GM03348 (cell line): ENCODE data around the gene COPE.

Experiments
- DNase-seq: peaks from one replicate; pipeline ENCODE4 v3.0.0; 2012; ENCODE audit warnings: low spot score

COPE gene

DNA sequence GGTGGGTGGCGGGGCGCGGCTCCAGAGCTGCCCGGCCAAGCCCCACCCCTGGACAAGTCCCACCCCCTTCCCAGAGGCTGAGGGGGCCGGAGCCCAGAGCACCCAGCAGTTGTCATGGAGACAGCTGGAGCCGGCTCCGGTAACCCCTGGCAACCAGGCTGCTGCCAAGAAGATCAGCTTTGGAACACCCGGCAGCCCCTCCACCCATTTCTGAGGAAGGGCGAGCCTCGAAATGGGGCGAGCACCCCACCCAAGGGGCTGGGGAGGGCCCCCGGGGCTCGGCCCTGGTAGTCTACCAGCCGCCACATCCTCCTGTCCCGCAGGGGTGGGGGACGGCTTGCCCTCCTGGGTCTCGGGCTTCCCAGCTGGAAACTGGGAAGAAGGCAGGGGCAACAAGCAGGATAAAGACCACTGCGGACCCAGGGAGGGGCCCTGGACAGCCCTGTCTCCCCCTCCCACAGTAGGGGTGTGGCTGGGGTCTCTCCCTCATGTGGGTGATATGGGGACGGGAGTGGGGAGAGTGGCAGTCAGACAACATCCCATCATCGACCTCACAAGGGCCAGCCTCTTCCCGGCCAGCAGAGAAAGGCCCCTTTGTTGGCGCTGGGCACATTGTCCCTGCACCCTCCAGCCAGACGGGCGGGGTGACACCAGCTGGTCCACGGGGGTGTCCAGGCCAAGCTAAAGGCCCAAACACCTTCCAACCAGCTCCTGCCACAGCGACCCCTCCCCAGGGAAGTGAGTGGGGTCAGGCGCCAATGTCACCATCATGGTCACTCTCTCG is 24.7 kb downstream of the COPE start:
- peak; percentile 46 for DNase-seq

DNA sequence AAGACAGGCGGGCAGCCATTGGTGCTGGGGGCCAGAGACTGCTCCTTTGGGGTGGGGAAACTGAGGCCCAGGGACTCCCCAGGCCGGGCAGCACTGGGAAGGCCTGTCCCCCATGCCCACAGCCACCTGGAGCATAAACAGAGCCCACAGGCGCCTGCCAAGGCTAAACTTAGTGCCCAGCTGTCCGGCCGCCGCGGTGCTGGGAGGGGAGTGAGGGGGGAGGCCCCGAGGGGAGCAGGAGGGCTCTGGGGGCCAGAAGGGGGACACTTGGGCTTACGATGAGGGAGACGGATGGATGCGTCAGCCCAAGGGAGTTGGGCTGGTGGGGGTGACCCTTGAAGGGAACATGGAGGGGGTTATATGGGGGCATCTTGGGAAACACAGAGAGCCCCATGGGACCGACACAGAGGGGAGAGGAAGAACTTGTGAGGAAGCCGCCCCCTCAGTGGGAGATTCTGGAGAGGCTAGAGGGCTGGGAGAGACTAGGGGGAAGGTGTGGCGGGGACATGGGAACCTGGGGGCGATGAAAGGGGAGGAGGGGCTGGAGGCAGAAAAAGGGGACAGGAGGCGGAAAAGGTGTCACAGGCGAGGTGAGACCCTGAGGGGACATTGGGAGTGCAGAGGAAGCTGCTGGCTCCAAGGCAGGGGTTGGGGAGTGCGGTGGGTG is 25.5 kb downstream of the COPE start:
- DNase-seq = no peak

DNA sequence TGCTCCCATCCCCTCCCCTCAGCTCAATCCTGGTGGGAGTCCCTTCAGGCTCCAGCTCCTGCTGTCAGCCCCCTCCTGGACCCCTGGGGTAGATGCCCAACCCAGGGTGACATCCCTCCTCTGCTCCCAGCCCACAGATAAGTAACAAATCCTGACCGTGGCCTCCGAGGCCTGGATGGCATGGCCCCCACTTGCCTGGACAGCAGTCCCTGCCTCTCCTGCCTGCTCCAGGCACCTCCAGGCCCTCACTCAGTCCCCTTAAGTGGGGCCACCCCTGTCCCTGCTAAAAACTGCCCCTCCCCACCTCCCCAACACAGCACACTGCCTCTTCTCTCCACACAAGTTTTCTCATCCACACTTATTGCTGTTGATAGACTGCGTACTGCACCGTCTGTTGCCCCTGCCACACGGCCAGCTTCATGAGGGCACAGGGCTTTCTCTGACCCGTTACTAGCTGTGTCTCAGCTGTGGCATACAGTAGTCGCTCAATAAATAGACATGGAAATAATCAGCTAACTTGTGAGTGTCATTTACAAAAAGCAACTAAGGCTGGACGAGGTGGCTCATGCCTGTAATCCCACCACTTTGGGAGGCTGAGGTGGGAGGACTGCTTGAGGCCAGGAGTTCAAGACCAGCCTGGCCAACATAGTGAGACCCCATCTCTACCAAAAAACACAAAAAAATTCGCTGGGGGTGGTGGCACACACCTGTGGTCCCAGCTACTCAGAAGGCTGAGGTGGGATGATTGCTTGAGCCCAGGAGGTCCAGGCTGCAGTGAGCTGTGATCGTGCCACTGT is 29.0 kb downstream of the COPE start:
- no peak for DNase-seq

DNA sequence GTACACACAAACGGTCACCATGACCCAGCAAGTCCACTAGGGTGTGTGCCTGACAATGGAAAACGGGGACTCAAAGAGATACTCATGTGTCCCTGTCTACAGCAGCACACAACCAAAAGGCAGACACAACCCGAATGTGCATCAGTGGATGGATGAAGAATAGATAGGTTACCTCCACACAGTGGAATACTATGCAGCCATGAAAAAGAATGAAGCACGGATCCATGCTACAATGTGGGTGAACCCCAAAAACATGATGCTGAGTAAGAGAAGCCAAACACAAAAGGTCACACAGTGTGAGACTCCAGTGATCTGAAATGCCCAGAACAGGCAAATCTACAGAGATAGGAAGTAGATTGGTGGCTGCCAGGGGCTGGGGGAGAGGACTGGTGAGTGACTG is 32.2 kb downstream of the COPE start:
- no peak for DNase-seq

DNA sequence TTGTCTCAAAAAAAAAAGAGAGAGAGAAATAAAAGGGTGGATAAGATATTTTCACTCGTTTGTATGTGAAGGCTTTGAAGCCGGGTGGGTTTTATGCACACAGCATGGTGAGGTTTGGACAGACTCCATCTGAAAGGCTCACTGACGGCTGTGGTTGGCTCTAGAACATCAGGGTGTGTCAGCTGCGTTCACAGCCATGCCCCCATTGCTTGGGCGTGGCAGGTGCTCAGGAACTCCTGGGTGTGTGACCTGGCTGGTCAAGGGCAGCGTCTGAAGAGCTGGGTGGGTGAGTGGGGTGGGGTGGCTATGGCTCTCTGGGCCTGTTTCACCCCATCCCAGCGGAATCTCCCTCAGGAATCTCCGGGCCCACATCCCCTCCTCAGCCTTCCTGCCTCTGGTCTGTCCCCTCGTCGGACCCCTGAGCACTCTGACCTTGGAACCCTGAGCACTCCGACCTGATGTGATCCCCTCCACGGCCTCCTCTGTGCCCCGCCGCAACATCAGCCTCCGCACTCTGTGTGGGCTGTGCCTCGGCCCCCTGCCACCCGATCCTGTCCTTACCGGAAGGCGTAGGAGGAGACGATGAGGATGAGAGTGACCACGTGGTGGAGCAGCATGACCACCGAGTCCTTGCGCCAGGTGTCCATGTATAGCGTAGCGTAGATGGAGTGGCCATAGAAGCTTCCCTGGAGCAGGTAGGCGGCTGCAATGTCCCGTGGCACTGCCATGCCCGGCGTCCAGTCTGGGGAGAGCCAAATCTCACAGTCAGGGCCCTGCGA is 35.5 kb downstream of the COPE start:
- no peak for DNase-seq

DNA sequence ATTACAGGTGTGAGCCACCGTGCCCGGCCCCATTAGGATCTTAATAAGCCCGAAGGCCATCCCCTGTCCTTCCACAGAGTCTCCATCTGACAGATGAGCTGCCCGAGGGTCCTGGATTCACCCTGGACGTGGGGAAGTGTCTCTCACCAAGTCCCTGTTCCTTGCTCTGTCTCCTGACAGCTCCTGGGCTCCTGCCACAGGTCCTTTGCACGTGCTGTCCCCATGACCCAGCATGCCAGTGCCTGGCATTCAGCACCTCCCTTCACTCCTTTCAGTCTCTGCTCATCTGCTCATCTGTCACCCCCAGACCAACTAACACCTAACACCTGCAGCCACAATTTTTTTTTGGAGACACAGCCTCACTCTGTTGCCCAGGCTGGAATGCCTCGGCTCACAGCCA is 37.7 kb downstream of the COPE start:
- DNase-seq = no peak

DNA sequence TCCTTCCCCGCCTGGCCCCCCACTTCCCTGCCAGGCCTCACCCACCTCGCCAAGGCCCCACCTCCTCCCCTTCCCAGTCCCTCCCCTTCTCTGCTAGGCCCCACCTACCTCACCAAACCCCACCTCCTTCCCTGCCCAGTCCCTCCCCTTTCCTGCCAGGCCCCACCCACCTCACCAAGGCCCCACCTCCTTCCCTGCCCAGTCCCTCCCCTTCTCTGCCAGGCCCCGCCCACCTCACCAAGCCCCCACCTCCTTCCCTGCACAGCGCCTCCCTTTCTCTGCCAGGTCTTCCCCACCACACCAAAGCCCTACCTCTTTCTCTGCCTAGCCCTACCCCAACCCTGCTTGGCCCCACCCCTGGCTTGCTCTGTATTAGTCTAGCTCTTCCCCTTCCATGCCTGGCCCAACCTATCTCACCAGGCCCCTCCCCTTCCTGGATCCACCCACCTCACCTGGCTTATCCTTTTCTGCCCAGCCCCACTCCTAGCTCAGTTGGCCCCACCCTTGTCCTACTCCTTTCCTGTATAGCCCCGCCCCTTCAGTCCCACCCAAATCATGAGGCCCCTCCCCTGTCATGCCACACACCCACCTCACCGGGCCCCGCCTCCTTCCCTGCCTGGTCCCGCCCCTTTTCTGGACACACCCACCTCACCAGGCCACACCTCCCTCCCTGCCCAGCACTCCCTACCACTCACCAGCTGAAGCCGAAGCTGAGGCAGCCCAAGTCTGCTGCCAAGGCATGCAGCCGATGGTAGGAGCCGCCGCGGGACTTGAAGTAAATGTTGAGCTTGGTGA is 39.4 kb downstream of the COPE start:
- DNase-seq = peak; percentile 50

DNA sequence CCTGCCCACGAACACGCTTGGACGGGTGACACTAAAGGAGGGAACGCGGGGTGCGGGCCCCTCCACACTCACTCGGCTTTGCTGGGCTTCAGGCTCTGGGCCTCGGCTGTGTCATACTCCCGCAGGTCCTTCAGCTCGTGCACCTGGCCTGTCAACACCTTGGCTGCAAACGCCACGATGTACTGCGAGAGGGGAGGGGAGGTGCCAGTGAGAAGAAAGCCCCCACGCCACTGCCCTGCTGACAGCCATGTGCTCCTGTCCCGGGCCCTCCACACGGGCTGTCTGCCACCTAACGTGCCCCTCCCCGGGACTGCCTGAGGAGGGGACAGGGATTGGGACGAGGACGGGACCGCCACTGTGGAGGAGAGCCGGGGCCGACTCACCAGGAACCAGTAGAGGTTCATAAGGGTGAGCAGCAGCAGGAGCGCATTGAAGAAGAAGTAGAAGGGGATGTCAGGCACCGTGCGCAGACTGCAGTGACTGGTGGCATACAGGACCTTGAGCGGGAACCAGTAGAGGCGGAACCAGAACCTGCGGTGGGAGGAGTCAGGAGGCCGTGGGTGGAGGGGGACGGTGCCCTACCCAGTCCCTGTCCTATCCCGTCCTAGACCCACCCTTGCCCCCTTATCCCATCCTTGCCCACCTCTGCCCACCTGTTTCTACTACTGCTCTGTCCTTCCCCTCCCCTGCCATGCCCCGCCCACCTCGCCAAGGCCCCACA is 40.2 kb downstream of the COPE start:
- no peak for DNase-seq

DNA sequence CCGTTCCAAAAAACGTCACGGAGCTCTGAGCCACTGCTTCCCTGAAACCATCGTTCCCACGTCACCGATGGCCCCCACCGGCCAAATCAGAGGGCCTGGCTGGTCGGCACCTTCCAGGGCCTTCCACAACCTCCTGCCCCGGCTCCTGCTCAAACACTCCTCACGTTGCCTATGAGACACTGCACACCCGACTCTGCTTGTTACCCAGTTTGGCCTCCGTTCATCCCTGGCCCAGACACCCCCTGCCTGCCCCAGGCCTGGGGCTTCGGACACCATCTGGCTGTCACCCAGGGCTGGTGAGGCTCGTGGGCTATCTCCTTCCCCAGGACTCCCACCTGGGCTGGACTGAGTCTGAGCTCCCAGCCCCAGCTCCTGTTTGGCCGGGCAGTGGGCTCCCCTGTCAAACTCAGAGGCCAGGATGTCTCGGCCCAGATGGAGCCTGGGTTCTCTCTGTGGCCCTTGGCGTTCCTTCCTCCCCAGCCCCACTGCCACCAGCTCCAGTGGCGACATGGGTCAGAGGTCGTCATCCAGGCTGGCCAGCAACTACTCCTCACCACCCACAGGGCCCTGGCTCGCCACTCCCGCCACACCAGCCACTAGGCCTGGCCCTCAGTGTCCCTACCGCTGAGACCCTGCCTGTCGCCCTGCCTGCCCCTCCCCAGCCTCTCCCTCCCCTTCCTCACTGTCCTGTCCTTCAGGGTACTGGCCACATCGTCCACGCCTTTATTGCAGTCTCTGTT is 41.0 kb downstream of the COPE start:
- no peak for DNase-seq

DNA sequence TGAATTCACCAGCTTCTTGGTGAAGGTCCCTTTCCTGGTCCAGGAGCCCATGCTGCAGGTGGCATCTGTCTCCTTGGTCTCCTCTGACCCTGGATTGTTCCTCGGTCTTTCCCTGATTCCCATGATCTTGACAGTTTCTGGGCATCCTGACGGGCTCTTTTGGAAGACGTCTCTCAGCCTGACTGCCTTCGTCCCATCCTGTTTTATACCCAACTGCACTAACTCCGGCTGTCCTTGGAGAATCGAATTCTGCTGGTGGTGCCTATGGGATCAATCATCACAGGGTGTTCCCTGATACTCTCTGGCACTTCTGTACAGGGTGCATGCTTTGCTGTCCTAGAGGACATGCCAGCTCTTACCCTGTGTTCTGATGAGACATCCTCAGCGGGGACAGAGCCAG is 42.3 kb downstream of the COPE start:
- no peak for DNase-seq

DNA sequence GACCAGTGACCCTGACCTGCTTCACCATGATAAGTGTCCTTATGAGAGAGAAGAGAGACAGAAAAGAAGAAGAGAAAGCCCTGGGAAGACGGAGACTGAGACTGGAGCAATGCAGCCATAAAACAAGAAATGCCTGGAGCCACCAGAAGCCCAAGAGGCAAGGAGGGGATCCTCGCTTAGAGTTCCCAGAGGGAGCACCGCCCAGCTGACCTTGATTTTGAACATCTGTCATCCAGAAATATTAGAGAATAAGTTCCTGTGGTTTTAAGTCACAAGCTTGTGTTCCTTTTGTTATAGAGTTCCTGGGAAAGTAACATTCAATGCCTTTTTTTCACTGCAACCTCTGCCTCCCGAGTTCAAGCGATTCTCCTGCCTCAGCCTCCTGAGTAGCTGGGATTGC is 43.5 kb downstream of the COPE start:
- DNase-seq = peak; percentile 70

DNA sequence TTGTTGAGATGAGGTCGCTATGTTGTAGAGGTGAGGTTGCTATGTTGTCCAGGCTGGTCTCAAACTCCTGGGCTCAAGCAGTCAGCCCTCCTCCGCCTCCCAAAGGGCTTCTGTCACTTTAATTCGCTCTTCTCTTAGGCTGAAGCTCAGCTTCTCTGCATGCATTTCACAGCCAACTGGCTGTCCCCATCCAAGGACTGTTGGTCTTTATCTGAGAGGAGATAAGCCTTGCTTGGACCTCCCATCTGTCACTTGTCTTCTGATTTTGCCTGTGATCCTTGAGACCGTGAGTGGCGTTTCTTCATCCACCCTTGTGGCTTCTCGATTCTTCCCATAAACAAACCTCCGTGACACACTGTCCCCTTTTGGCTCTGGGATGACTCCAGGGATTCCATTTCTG is 47.6 kb downstream of the COPE start:
- no peak for DNase-seq

DNA sequence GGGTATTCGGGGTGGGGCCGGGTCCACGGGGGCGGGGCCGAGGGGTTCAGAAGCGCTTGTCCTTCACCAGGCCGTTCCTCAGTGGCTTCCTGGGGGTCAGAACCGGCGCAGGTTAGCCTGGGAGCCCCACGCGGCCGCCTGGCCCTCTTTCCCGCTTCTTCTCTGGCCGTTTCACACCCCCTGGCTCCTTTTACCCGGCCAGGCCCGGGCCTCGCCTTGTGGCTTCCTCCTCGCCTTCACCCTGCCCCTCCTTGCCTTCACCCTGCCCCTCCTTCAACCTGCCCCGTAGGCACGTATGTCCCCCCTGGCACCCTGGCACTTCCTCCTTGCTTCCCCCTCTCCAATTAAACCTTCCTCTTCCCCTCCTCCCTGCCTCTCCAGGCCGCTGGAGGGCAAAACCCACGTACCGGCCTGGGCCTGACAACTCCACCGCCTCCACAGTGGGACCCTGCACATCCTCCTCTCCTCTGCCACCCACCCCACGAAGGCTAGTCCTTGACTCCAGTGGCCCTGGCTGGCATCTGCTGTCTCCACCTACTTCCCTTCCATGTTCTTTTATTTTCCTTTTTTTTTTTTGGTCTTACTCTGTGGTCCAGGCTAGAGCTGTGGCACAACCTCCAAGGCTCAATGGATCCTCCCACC is 48.5 kb downstream of the COPE start:
- DNase-seq = no peak

DNA sequence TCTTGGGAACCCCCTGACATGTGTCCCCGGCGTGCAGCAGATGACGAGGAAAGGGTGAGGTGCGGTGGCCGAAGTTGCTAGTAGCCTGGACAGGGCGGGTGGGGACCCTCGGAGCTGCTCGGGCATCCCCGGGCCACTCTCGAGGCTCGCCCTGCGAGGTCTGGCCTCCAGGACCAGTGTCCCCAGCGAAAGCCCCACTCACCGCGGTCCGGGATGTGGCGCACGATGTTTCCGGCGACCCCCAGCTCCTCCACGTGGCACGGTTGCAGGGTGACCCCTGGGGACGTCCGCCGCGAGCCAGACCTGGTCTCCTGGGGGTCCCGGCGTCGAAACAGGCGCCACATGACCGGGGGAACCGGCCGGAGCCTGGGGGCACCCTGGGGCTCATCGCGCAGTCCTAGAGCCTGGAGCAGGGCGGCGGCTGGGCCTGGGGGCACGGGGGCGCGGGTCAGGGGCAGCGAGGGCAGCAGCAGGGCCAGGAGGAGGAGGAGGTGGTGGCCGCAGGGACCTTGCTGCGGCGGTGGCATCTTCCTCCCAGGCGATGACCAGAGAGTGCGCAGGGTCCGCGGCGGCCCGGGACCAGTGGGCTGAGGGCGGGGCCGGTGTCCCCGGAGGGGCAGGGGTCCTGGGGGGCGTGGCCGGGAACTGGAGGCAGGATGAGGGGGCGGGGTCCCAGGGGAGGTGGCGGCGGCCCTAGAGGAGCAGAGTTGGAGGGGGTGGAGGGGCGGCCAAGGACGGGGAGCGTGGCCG is 49.2 kb downstream of the COPE start:
- DNase-seq = no peak

DNA sequence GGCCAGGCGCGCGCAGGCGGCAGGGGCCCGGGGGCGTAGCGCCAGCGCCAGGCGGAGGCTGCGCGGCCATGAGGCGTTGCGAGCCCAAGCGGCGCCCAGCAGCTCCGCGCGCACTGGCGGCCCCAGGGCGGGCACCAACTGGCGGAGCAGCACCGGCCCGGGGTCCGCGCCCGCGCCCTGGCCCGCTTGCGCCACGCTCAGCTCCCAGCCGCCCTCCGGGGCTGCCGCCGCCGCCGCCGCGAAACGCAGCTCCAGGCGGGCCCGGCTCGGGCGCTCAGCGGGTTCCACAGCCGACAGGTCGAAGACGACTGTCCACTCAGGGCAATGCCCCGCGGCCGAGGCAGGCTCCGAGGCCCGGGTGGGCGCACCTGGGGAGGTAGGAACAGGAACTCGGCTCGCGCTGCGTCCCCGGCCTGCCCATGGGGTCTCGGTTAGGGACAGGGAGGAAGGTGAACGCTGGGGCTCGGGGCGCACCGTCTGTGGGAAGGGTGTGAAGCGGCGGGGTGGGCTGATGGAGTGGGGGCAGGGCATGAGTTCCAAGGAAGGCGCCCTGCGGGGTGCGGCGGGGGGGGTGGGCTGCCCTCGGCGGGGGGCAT is 50.1 kb downstream of the COPE start:
- no peak for DNase-seq

DNA sequence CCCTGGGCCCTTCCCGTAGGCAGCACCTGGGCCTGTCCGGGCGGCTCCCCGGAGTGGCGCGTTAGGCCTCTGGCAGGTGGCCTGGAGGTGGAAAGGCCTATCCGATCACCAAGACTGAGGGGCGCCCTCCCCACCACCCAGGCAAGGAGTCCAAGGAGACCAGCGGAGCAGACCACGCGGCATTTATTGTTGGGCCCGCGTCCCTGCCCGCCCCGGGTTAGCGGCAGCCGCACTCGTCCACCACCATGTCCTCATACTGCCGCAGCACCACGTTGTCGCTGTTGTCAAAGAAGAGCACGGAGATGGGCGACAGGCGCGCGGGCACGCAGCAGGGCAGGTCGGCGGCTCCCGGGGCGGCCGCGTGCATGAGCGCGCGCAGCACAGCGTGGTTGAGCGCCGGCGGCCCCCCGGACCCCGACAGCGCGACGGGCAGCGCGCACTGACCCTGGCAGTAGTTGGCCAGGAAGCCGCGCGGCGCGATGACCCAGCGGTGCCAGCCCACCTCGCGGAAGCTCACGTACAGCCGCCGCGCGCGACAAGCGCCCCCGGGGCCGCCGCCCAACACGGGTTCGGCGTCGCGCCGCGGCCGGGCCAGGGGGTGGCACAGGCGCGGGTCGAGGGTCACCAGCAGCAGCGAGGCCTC is 50.7 kb downstream of the COPE start:
- DNase-seq = no peak

DNA sequence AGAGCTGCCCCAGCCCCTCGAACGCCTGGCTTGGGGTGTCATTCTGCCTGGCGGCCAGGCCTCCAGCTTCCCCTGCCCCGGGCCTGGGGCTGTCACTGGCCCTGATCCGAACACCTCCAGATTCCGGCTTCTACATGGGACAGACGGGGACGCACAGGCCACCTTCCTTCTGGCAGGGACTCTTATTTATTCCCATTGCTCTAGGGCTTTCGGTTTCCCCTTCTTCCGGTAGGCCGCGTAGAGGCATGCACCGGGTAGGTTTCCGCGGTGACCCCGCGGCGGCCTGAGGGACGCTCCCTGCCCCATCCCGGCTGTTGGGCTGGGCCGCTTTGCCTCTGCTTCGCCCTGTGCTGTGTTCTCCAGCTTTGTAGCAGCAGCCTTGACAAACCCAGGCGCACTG is 51.4 kb downstream of the COPE start:
- DNase-seq = no peak

DNA sequence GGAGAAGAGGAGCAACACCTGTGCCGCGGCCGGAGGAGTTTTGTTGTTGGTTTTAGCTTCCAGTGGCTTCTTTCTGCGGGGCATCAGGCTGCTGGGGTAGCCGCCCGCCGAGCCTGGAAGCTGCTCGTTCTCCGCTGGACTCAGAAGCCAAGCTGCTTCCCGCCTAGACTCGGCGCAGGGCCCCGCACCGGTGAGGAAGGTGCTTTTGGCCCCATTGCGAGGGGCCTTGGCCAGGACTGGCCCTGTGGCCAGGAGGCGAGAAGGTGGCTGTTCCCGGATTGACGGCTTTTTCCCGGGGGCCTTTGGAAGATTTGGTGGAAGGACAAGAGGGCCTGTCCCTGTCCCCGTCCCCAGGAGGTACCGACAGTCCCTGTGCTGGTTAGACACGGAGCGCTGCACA is 52.0 kb downstream of the COPE start:
- DNase-seq = no peak
